Measurements from ENCODE around the gene TCTN2. TPM values are rescaled to one million over a fixed set of nuclear protein-coding genes. Genes with fewer than 3 reads are reported as not detected.
A peak's percentile ranks its signal among the peaks of the same experiment; 100 is the strongest.

TCTN2 gene
- total RNA-seq, 2 experiments from 2014 or later, result 3.7 to 3.8 TPM

DNA sequence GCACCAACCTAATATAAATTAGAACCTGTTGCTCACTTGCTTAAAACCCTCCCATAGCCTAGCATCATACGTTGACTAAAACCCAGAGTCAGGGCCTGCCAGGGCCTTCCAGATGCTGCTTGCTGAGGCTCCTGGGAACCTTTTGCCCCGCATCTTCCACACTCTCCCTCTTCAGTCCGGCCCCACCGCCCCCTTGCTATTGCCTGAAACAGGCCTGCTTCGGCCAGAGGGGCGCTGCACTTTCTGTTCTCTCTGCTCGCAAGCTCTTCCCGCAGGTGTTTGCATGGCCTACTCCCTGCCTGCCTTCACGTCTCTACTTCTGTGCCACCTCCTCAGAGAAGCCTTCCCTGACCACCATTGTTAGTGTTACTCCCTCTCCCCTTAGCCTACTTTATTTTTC is 13.7 kb upstream of the TCTN2 start:
- intact Hi-C loops (cut with micrococcal nuclease), result no loop called here
- POLR2A ChIA-PET, result no interaction called here
- Mint-ChIP-seq H3K27me3 (no peaks in the 10 kb centered on the region), H3K9me3 (no peaks in the 10 kb centered on the region), H3K4me1 (ENCODE audit: low read depth) (peaks cover 17% of the 10 kb centered on the region), H3K4me3 (no peak overlapping the region), H3K27ac (no peak overlapping the region), H3K36me3 (peaks cover 39% of the 10 kb centered on the region)
- no peak for DNase-seq
- CTCF ChIA-PET, result no interaction called here

DNA sequence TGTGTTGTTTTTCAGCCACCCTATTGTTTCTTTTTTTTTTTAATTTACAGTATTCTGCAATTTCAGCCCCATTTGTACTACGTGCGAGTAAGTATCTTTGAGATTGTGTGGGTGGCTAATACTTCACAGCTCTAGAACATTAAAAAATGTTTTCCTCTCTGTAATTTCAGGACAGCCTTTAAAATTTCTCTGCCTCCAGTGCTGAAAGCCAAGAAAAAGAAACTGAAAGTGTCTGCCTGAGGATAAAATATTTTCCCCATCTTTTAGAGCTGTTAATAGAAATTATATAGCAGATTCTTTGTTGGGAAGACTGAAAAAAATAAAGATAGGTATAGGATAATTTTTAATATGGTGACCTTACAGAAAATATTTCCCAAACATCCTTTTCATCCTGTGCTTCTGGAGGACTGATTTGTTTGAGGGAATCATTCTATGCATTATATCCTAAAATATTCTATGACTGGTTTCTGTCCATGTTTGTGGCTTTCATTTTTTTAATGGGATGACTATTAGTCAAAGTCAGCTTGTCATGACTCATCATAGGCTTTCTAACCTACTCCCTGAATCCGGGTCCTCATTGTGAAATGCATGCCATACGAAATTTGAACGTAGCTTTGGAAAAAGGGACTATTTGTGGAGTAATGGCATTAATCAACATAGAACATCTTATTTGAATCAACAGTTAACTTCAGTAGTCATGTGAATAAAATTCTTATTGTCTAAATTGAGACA is 10.8 kb upstream of the TCTN2 start:
- H3K27ac Mint-ChIP-seq, result peak overlapping the region; percentile 64
- POLR2A ChIA-PET, result interaction anchor here (0.6 kb wide), 1 partner anchor 53 kb away, joined by 3 read pairs; no protein-coding TSS in a partner anchor
- H3K27me3 Mint-ChIP-seq, result no peaks in the 10 kb centered on the region
- no peak overlapping the region for H3K4me3 Mint-ChIP-seq
- CTCF ChIA-PET, result no interaction called here
- peaks cover 17% of the 10 kb centered on the region for H3K4me1 Mint-ChIP-seq (ENCODE audit: low read depth)
- intact Hi-C loops (cut with micrococcal nuclease), result no loop called here
- peaks cover 36% of the 10 kb centered on the region for H3K36me3 Mint-ChIP-seq
- no peaks in the 10 kb centered on the region for H3K9me3 Mint-ChIP-seq
- DNase-seq, result no peak

DNA sequence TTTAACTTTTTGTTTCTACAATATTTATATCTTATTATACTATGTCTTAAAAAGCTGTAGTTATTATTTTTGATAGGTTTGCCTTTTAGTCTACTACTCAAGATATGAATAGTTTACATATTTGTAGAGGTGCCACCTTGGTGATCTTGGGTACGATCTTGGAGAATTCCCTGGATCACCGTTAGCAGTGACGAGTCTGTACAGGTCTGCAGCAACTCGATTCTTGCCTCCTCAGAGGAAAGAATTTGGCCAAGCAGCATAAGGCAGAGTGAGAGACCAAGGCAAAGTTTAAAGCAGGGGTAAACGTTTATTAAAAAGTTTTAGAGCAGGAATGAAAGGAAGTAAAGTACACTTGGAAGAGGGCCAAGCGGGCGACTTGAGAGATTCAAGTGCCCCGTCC is 3.1 kb upstream of the TCTN2 start:
- no peaks in the 10 kb centered on the region for H3K27me3 Mint-ChIP-seq
- CTCF ChIA-PET, result no interaction called here
- H3K4me1 Mint-ChIP-seq (ENCODE audit: low read depth), result peaks cover 13% of the 10 kb centered on the region
- no peak overlapping the region for H3K27ac Mint-ChIP-seq
- no peak overlapping the region for H3K4me3 Mint-ChIP-seq
- no peak for DNase-seq
- H3K9me3 Mint-ChIP-seq, result no peaks in the 10 kb centered on the region
- H3K36me3 Mint-ChIP-seq, result peaks cover 8% of the 10 kb centered on the region
- POLR2A ChIA-PET, result no interaction called here
- intact Hi-C loops (cut with micrococcal nuclease), result no loop called here

DNA sequence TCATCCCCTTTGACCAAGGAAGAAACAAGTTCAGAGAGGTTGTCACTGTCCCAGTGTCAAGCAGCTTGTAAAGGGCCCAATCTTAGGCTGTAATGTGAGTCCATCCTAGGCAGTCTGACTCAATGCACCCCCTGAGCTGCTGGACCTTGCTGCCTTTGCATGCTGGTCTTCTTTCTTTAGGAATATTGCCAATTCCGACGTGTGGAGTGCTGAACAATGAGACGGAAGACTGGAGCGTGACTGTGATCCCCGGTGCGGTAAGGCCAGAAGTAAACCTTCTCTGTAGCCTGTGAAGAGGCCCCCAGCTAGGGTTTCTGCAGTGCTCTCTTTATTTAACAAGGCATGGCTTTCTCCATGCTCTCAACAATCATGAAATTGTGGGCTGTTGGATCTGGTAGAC is 963 bp downstream of the TCTN2 start:
- Mint-ChIP-seq H3K4me3 (peak overlapping the region; percentile 82), H3K9me3 (no peaks in the 10 kb centered on the region), H3K27me3 (no peaks in the 10 kb centered on the region), H3K36me3 (peaks cover 8% of the 10 kb centered on the region), H3K4me1 (ENCODE audit: low read depth) (peaks cover 17% of the 10 kb centered on the region), H3K27ac (no peak overlapping the region)
- DNase-seq, result no peak
- ChIA-PET POLR2A (no interaction called here), CTCF (no interaction called here)
- intact Hi-C loops (cut with micrococcal nuclease), result loop anchor here (1.0 kb wide), 2 partner anchors 39 to 43 kb away; partner anchors contain the start of genes EIF2B1 and GTF2H3

DNA sequence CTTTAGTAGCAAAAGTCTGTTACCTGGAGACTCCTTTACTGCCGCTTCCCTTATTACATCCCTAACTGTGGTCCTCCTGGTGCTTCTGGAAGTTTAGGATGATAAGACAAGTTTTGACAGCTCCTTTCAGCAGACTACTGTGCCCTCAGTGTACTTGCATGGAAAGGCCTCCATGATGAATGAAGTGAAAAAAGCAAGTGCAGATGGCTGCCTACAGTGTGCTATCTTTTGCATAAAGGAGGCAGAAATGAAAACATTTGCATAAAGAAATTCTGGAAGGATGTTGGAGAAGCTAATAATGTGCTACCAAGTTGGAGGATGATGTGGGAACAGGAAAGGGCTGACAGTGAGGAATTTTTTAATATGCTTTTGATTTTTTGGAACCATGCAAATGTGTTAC is 4.5 kb downstream of the TCTN2 start:
- DNase-seq, result no peak
- H3K27ac Mint-ChIP-seq, result no peak overlapping the region
- H3K36me3 Mint-ChIP-seq, result peaks cover 8% of the 10 kb centered on the region
- intact Hi-C loops (cut with micrococcal nuclease), result no loop called here
- H3K9me3 Mint-ChIP-seq, result no peaks in the 10 kb centered on the region
- no peak overlapping the region for H3K4me3 Mint-ChIP-seq
- POLR2A ChIA-PET, result no interaction called here
- CTCF ChIA-PET, result no interaction called here
- peaks cover 17% of the 10 kb centered on the region for H3K4me1 Mint-ChIP-seq (ENCODE audit: low read depth)
- H3K27me3 Mint-ChIP-seq, result no peaks in the 10 kb centered on the region

DNA sequence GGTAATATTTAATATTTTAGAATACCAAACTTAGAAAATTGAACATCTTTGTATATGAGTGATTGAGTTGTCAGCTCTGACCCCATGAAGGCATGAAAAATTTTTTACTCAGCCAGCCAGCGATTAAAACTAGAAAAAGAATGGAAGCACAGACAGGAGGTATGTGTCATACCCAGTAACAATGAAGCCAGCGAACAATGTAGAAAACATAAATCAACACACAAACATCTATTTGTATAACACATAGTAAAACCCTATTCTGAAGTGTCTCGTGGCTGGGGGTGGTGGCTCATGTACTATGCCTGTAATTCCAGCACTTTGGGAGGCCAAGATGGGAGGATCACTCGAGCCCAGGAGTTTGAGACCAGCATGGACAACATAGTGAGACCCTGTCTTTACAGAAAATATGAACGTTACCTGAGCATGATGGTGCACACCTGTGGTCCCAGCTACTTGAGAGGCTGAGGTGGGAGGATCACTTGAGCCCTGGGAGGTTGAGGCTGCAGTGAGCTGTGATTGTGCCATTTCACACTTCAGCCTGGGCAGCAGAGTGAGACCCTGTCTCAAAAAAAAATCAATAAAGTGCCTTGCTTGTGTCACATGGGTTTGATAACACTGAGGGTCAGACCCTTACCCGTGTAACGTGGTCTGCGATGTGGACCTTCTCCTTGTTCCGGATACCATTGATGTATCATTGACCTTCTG is 5.9 kb downstream of the TCTN2 start:
- H3K36me3 Mint-ChIP-seq, result peaks cover 16% of the 10 kb centered on the region
- peaks cover 10% of the 10 kb centered on the region for H3K4me1 Mint-ChIP-seq (ENCODE audit: low read depth)
- POLR2A ChIA-PET, result no interaction called here
- H3K27ac Mint-ChIP-seq, result no peak overlapping the region
- CTCF ChIA-PET, result no interaction called here
- intact Hi-C loops (cut with micrococcal nuclease), result no loop called here
- H3K27me3 Mint-ChIP-seq, result no peaks in the 10 kb centered on the region
- no peak for DNase-seq
- no peak overlapping the region for H3K4me3 Mint-ChIP-seq
- no peaks in the 10 kb centered on the region for H3K9me3 Mint-ChIP-seq

DNA sequence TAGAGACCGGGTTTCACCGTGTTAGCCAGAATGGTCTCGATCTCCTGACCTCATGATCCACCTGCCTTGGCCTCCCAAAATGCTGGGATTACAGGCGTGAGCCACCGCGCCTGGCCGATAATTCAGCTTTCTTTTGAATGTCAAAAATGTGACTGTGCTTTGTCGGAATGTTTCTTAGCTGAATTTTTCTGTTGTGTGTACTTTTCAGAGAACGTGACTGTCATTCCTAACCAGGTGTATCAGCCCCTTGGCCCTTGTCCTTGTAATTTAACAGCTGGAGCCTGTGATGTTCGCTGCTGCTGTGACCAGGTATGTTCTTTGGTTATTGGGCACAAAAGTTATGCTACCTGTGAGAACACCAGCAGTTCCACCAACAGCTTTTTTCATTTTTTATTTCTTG is 8.1 kb downstream of the TCTN2 start:
- H3K36me3 Mint-ChIP-seq, result peaks cover 18% of the 10 kb centered on the region
- peaks cover 2% of the 10 kb centered on the region for H3K4me1 Mint-ChIP-seq (ENCODE audit: low read depth)
- no peaks in the 10 kb centered on the region for H3K27me3 Mint-ChIP-seq
- no peak overlapping the region for H3K4me3 Mint-ChIP-seq
- ChIA-PET CTCF (no interaction called here), POLR2A (interaction anchor here (1.1 kb wide), 1 partner anchor 35 kb away, joined by 3 read pairs; no protein-coding TSS in a partner anchor)
- DNase-seq, result no peak
- intact Hi-C loops (cut with micrococcal nuclease), result no loop called here
- no peak overlapping the region for H3K27ac Mint-ChIP-seq
- H3K9me3 Mint-ChIP-seq, result no peaks in the 10 kb centered on the region

DNA sequence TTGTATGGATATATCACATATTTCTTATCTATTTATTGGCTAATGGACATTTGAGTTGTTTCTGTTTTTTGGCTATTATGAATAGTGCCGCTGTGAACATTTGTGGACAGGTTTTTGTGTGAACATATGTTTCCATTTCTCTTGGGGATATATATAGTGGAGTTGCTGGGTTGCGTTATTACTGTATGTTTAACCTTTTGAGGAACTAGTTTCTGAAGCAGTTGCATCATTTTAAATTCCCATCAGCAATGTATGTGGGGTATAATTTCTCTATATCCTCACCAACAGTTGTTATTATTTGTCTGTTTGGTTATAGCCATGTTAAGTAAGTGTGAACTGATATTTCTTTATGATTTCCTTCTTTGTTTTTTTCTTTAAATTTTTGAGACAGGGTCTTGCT is 10.7 kb downstream of the TCTN2 start:
- H3K9me3 Mint-ChIP-seq, result no peaks in the 10 kb centered on the region
- no peak overlapping the region for H3K4me3 Mint-ChIP-seq
- intact Hi-C loops (cut with micrococcal nuclease), result no loop called here
- no peaks in the 10 kb centered on the region for H3K27me3 Mint-ChIP-seq
- CTCF ChIA-PET, result no interaction called here
- peaks cover 12% of the 10 kb centered on the region for H3K36me3 Mint-ChIP-seq
- peaks cover 2% of the 10 kb centered on the region for H3K4me1 Mint-ChIP-seq (ENCODE audit: low read depth)
- POLR2A ChIA-PET, result no interaction called here
- DNase-seq, result no peak
- no peak overlapping the region for H3K27ac Mint-ChIP-seq

DNA sequence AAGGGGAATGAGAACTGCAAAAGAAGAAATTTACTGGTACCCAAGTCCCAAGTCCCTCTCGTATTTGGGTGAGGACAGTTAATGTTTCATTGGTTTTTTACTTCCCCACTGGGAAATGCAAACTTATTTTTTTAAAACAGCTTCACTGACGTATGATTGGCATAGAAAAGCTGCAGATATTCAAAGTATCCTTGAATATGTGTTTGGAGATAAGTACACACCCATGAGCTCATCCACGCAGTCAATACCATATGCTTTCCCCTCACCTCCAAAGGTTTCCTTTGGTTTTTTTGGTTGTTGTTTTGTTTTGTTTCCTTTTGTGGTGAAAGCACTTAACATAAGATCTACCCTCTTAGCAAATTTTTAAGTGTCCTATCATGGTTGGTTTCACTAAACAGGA is 13.1 kb downstream of the TCTN2 start:
- H3K9me3 Mint-ChIP-seq, result no peaks in the 10 kb centered on the region
- no peak for DNase-seq
- H3K36me3 Mint-ChIP-seq, result peaks cover 15% of the 10 kb centered on the region
- no peak overlapping the region for H3K4me3 Mint-ChIP-seq
- intact Hi-C loops (cut with micrococcal nuclease), result no loop called here
- ChIA-PET CTCF (no interaction called here), POLR2A (no interaction called here)
- peaks cover 13% of the 10 kb centered on the region for H3K4me1 Mint-ChIP-seq (ENCODE audit: low read depth)
- no peak overlapping the region for H3K27ac Mint-ChIP-seq
- H3K27me3 Mint-ChIP-seq, result no peaks in the 10 kb centered on the region

DNA sequence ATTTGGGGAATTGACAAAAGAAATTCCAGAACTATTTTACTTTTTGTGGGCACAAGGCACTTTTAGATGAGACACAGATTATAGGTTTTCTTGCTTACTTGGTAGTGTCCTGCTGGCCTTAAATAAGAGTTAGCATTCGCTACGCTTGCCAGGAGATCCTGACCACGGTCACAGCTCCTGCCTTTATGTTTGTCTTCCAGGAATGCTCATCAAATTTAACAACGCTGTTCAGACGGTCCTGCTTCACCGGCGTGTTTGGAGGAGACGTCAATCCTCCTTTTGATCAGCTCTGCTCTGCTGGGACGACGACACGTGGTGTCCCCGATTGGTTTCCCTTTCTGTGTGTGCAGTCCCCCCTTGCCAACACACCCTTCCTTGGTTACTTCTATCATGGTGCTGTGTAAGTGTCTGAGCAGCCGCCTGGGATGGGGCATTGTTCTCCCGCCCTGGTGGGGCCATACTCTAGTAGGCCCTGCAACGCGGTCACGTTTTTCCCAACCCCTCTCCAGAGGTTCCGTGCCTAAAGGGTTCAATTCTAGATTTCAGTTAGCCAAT is 15.8 kb downstream of the TCTN2 start:
- Mint-ChIP-seq H3K4me1 (ENCODE audit: low read depth) (peaks cover 13% of the 10 kb centered on the region), H3K36me3 (peaks cover 11% of the 10 kb centered on the region), H3K9me3 (no peaks in the 10 kb centered on the region), H3K27me3 (no peaks in the 10 kb centered on the region), H3K4me3 (no peak overlapping the region), H3K27ac (no peak overlapping the region)
- CTCF ChIA-PET, result no interaction called here
- POLR2A ChIA-PET, result interaction anchor here (1.3 kb wide), 1 partner anchor 27 kb away, joined by 4 read pairs; no protein-coding TSS in a partner anchor
- intact Hi-C loops (cut with micrococcal nuclease), result no loop called here
- no peak for DNase-seq

DNA sequence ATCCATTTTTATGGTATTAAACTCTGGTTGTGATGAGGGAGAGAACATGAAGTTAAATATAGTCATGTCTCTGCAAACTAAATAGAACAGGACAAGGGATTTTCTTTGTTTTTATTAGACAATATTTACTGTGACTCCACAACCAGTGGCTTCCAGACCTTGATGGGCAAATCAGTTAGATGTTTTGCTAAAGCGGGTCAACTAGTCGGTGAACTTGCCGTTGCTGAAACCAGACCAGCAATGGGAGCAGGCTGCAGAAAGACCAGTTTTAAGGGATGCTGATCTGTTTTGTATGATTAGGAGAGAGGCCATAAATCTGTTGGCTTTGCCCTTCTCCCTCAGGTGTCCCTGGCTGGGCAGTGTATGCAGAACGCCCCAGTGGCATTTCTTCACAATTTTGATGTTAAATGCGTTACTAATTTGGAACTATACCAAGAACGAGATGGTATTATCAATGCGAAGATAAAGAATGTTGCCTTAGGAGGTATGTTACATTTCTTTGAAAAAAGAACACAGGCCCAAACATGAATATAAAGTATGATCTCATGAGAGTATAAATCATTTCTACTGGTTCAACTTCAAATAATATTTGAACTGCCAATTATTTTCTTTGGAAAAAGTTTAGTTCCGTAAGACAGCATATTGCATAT is 19.4 kb downstream of the TCTN2 start:
- H3K4me3 Mint-ChIP-seq, result no peak overlapping the region
- CTCF ChIA-PET, result no interaction called here
- no peaks in the 10 kb centered on the region for H3K9me3 Mint-ChIP-seq
- H3K27ac Mint-ChIP-seq, result no peak overlapping the region
- no peak for DNase-seq
- peaks cover 8% of the 10 kb centered on the region for H3K36me3 Mint-ChIP-seq
- no peaks in the 10 kb centered on the region for H3K27me3 Mint-ChIP-seq
- POLR2A ChIA-PET, result no interaction called here
- H3K4me1 Mint-ChIP-seq (ENCODE audit: low read depth), result peaks cover 11% of the 10 kb centered on the region
- intact Hi-C loops (cut with micrococcal nuclease), result no loop called here

DNA sequence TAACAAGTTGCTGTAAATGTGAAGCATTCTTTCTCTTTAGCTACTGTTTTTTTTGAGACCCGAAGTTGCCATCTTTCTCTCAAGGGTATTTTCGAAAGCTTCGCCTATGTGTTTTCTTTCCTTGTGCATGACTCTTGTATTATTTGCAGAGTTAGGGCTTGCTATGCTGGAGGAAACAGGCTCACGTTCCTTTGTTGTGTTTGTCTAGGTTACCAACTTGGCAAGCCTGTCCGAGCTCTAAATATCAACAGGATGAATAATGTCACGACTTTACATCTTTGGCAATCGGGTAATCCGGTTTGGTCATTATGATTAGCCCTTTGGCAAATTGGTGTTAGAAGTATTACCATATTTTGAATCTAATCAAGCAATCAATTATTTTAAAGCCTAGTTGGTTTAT is 25.3 kb downstream of the TCTN2 start:
- Mint-ChIP-seq H3K27me3 (no peaks in the 10 kb centered on the region), H3K36me3 (peaks cover 11% of the 10 kb centered on the region), H3K4me1 (ENCODE audit: low read depth) (no peaks in the 10 kb centered on the region), H3K27ac (no peak overlapping the region), H3K9me3 (no peaks in the 10 kb centered on the region), H3K4me3 (no peak overlapping the region)
- intact Hi-C loops (cut with micrococcal nuclease), result no loop called here
- ChIA-PET POLR2A (no interaction called here), CTCF (interaction anchor here (0.6 kb wide), 1 partner anchor 337 kb away, joined by 3 read pairs; no protein-coding TSS in a partner anchor)
- no peak for DNase-seq

Data from activated CD4-positive, alpha-beta memory T cell treated with anti-CD3 and anti-CD28 coated beads for 36 hours (primary cell).